HepG2 (cell line): ENCODE results near the gene ALDH3A2. TPM values are rescaled to one million over a fixed set of nuclear protein-coding genes. Genes with fewer than 3 reads are reported as not detected.

Experiments used
- BRF2 ChIP-seq: sonication (generic); formaldehyde crosslinking; IDR thresholded peaks from 2 replicates; pipeline ENCODE4 v1.8.1; 2022; ENCODE audit warnings: mild to moderate bottlenecking, missing genetic modification reagents
- CBX5 ChIP-seq: sonication (generic); formaldehyde crosslinking; IDR thresholded peaks from 2 replicates; pipeline ENCODE4 v1.4.0; 2020; ENCODE audit warnings: missing genetic modification reagents, borderline replicate concordance
- CHD2 ChIP-seq: IDR thresholded peaks from 2 replicates; pipeline ENCODE4 v1.6.1; 2011; ENCODE audit warnings: low read depth, low read length, improper control_type of control experiment
- KMT2B ChIP-seq: IDR thresholded peaks from 2 replicates; pipeline ENCODE4 v1.6.1; 2016; ENCODE audit warnings: missing genetic modification reagents, missing compliant biosample characterization
- MAFF ChIP-seq: IDR thresholded peaks from 2 replicates; pipeline ENCODE4 v1.6.1; 2011; ENCODE audit warnings: low read depth, low read length, improper control_type of control experiment
- NR2F6 ChIP-seq, 2 experiments: IDR thresholded peaks; 2 replicates each; pipeline ENCODE4 v1.6.1; 2016; ENCODE audit warnings: antibody characterized with exemption in 1 of 2, mild to moderate bottlenecking in 1 of 2
- TEAD2 ChIP-seq: sonication (generic); formaldehyde crosslinking; IDR thresholded peaks from 2 replicates; pipeline ENCODE4 v1.9.0; 2021; ENCODE audit warnings: missing genetic modification reagents
- ZBTB4 ChIP-seq: sonication (generic); formaldehyde crosslinking; IDR thresholded peaks from 2 replicates; pipeline ENCODE4 v1.4.0; 2020; ENCODE audit warnings: missing genetic modification reagents, mild to moderate bottlenecking, borderline replicate concordance
- ZBTB7B ChIP-seq: sonication (generic); formaldehyde crosslinking; IDR thresholded peaks from 2 replicates; pipeline ENCODE4 v1.4.0; 2020; ENCODE audit warnings: missing genetic modification reagents
- ZMAT3 ChIP-seq: sonication (generic); formaldehyde crosslinking; conservative IDR thresholded peaks from 2 replicates; pipeline ENCODE4 v1.7.0; 2021; ENCODE audit warnings: missing genetic modification reagents
- ZNF678 ChIP-seq: sonication (generic); formaldehyde crosslinking; IDR thresholded peaks from 2 replicates; pipeline ENCODE4 v1.4.0; 2020; ENCODE audit warnings: mild to moderate bottlenecking, missing genetic modification reagents
- ZNF713 ChIP-seq: sonication (generic); formaldehyde crosslinking; IDR thresholded peaks from 2 replicates; pipeline ENCODE4 v1.4.0; 2020; ENCODE audit warnings: mild to moderate bottlenecking, missing genetic modification reagents
- polyA plus RNA-seq, 8 experiments: library from polyadenylated mRNA; depleted of rRNA in 3 of 8; stranded (reverse) in 7 of 8; unstranded in 1 of 8; fragments of >200 nt; fragmentation: Illumina TruSeq in 4 of 8; extraction: Trizol in 4 of 8; gene quantifications; 2 replicates each; pipeline versions ENCODE4 v1.2.1 to v1.2.3, GENCODE V29; 2011 to 2016; ENCODE audit warnings: low read depth in 4 of 8, missing spikeins in 1 of 8, mixed read lengths in 1 of 8; ENCODE audit not compliant: insufficient read depth in 1 of 8
- total RNA-seq, 5 experiments: library from RNA; depleted of rRNA; stranded (reverse); fragments of >200 nt; fragmentation: Illumina TruSeq; extraction: Trizol; gene quantifications; 2 replicates each; pipeline ENCODE4 v1.2.3, GENCODE V29; 2016; ENCODE audit warnings: low read depth in 1 of 5
- TF ChIP-seq, protein P1 (sequence below): IDR thresholded peaks from 2 replicates; pipeline ENCODE4 v1.6.1; 2016; ENCODE audit warnings: low read depth, borderline replicate concordance
- TF ChIP-seq, protein P2 (sequence below): sonication (generic); formaldehyde crosslinking; IDR thresholded peaks from 2 replicates; pipeline ENCODE4 v1.9.0; 2021; ENCODE audit warnings: mild to moderate bottlenecking, missing genetic modification reagents

The ALDH3A2 gene
- total and polyA plus RNA-seq, 2 of the 13 experiments (the other 11 are each of a cell fraction or from before 2014, with no cell fraction given) = 80.8 to 180 TPM

DNA sequence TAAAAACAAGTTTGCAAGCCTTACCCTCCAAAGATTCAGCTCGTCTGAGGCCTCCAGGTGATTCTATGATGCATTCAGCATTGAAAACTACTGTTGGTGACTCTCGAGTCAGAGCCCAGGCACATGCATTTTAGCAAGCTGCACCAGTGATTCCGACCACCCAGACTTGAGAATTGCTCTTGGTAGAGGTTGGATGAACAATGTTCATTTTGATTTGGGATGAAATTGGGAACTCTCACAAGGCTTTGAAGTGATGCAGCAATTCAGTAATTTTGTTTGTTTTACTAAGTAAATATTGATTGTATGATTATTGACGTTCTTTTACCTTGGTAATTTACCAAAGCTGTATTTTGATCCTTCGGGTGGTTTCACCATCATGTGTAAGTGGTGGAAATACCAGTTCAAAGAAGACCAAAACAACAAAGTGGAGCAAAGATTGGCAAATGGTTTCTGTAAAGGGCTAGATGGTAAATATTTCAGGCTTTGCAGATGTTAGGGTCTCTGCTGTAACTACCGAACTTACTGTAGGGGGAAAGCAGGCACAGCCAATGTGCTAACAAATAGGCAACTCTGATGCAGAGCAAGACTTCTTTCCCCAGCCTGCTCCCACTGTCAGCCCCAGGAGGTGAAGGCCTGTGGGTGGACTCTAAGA is 11.8 kb downstream of the ALDH3A2 start (continued):
- TF ChIP-seq NR2F6 (IDR thresholded peaks at IDR 0.05) (peak; percentile 80), NR2F6 (CRISPR knock-in tag; IDR thresholded peaks at IDR 0.05) (peak; percentile 73), ZBTB4 (CRISPR knock-in tag) (no peak), KMT2B (CRISPR knock-in tag) (no peak), ZBTB7B (CRISPR knock-in tag) (peak; percentile 85), TEAD2 (no peak), ZNF678 (no peak), CBX5 (no peak), ZNF713 (CRISPR knock-in tag) (no peak), MAFF (no peak), CHD2 (no peak), BRF2 (CRISPR knock-in tag) (no peak), ZMAT3 (CRISPR knock-in tag) (no peak)
- TF ChIP-seq, protein P1, sequence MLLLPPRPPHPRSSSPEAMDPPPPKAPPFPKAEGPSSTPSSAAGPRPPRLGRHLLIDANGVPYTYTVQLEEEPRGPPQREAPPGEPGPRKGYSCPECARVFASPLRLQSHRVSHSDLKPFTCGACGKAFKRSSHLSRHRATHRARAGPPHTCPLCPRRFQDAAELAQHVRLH (CRISPR knock-in tag) = no peak
- TF ChIP-seq, protein P2, sequence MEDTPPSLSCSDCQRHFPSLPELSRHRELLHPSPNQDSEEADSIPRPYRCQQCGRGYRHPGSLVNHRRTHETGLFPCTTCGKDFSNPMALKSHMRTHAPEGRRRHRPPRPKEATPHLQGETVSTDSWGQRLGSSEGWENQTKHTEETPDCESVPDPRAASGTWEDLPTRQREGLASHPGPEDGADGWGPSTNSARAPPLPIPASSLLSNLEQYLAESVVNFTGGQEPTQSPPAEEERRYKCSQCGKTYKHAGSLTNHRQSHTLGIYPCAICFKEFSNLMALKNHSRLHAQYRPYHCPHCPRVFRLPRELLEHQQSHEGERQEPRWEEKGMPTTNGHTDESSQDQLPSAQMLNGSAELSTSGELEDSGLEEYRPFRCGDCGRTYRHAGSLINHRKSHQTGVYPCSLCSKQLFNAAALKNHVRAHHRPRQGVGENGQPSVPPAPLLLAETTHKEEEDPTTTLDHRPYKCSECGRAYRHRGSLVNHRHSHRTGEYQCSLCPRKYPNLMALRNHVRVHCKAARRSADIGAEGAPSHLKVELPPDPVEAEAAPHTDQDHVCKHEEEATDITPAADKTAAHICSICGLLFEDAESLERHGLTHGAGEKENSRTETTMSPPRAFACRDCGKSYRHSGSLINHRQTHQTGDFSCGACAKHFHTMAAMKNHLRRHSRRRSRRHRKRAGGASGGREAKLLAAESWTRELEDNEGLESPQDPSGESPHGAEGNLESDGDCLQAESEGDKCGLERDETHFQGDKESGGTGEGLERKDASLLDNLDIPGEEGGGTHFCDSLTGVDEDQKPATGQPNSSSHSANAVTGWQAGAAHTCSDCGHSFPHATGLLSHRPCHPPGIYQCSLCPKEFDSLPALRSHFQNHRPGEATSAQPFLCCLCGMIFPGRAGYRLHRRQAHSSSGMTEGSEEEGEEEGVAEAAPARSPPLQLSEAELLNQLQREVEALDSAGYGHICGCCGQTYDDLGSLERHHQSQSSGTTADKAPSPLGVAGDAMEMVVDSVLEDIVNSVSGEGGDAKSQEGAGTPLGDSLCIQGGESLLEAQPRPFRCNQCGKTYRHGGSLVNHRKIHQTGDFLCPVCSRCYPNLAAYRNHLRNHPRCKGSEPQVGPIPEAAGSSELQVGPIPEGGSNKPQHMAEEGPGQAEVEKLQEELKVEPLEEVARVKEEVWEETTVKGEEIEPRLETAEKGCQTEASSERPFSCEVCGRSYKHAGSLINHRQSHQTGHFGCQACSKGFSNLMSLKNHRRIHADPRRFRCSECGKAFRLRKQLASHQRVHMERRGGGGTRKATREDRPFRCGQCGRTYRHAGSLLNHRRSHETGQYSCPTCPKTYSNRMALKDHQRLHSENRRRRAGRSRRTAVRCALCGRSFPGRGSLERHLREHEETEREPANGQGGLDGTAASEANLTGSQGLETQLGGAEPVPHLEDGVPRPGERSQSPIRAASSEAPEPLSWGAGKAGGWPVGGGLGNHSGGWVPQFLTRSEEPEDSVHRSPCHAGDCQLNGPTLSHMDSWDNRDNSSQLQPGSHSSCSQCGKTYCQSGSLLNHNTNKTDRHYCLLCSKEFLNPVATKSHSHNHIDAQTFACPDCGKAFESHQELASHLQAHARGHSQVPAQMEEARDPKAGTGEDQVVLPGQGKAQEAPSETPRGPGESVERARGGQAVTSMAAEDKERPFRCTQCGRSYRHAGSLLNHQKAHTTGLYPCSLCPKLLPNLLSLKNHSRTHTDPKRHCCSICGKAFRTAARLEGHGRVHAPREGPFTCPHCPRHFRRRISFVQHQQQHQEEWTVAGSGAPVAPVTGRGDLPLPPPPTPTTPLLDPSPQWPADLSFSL (CRISPR knock-in tag) = no peak
